Endothelial cell of umbilical vein (primary cell): ENCODE results near the gene FBXO30. TPM values are rescaled to one million over a fixed set of nuclear protein-coding genes. Genes with fewer than 3 reads are reported as not detected.

Source experiments
- BruUV-seq: library from RNA; stranded (reverse); fragments of 400-500 nt; replicated peaks from 2 replicates; lab custom pipeline; 2021; lab: Mats Ljungman, UMichigan
- CTCF ChIA-PET: fragments of 300-600, 350-600 bp; sonication (Branson Sonifier 250); formaldehyde crosslinking; loops from one replicate; lab custom pipeline; 2021; ENCODE audit warnings: antibody characterized with exemption, inconsistent platforms; lab: Charles Lee
- POLR2A ChIA-PET: fragments of 300-600, 350-600 bp; sonication (Branson Sonifier 250); formaldehyde crosslinking; loops from one replicate; lab custom pipeline; 2021; ENCODE audit warnings: antibody characterized with exemption, inconsistent platforms; lab: Charles Lee
- DNase-seq: peaks from one replicate; pipeline ENCODE4 v3.0.0-alpha.2; 2011; ENCODE audit warnings: low read depth, low spot score
- FAIRE-seq: peaks from 2 replicates; lab custom pipeline; 2011; peaks lifted over from hg19 to GRCh38; lab: Jason Lieb, UNC
- H2AFZ ChIP-seq: 2 replicates; pipeline ENCODE4 v1.6.0; 2012; ENCODE audit warnings: low read depth, low read length, control low read depth, inconsistent platforms
- H3K27ac ChIP-seq: 2 replicates; pipeline ENCODE4 v1.5.1; 2011; ENCODE audit warnings: low read depth, mild to moderate bottlenecking, control low read depth, low read length, moderate library complexity; ENCODE audit not compliant: insufficient read depth
- H3K27me3 ChIP-seq, 2 experiments: 2 replicates each; pipeline versions ENCODE4 v1.6.0 to v1.6.1; 2011; ENCODE audit warnings: low read length in 2 of 2, mixed read lengths in 1 of 2; ENCODE audit not compliant: control insufficient read depth in 2 of 2, insufficient read depth in 2 of 2
- H3K36me3 ChIP-seq, 2 experiments: 2 replicates in 1 of 2; 3 replicates in 1 of 2; pipeline ENCODE4 v1.5.1; 2011; ENCODE audit warnings: low read length in 2 of 2, mild to moderate bottlenecking in 1 of 2, moderate library complexity in 1 of 2; ENCODE audit not compliant: control insufficient read depth in 2 of 2, insufficient read depth in 2 of 2; ENCODE audit errors: extremely low read depth in 1 of 2
- H3K4me1 ChIP-seq: 3 replicates; pipeline ENCODE4 v1.5.1; 2011; ENCODE audit warnings: mild to moderate bottlenecking, low read length; ENCODE audit not compliant: control insufficient read depth, insufficient read depth; ENCODE audit errors: extremely low read depth
- H3K4me2 ChIP-seq: 2 replicates; pipeline ENCODE4 v1.6.1; 2011; ENCODE audit warnings: low read length, control low read depth, mixed read lengths; ENCODE audit not compliant: insufficient read depth
- H3K4me3 ChIP-seq, 3 experiments: fragments of 200-600 bp in 1 of 3; sonication (generic), shearing (Covaris generic) in 1 of 3; replicated peaks in 1 of 3; 2 replicates each; pipeline ENCODE4 v1.5.1; 2011 to 2016; ENCODE audit warnings: control low read depth in 3 of 3, low read length in 3 of 3, mild to moderate bottlenecking in 2 of 3, inconsistent platforms in 1 of 3, low read depth in 1 of 3, moderate library complexity in 1 of 3; ENCODE audit not compliant: insufficient read depth in 1 of 3
- H3K79me2 ChIP-seq: 2 replicates; pipeline ENCODE4 v1.6.0; 2012; ENCODE audit warnings: low read length, inconsistent platforms; ENCODE audit not compliant: control insufficient read depth, insufficient read depth
- H3K9ac ChIP-seq: replicated peaks from 2 replicates; pipeline ENCODE3; 2011; ENCODE audit warnings: low read length, control low read depth; ENCODE audit not compliant: insufficient read depth; ENCODE audit errors: extremely low read depth
- H3K9me1 ChIP-seq: replicated peaks from 3 replicates; pipeline ENCODE4 v1.6.0; 2011; ENCODE audit warnings: mild to moderate bottlenecking, low read length; ENCODE audit not compliant: control insufficient read depth, insufficient read depth; ENCODE audit errors: extremely low read depth
- H3K9me3 ChIP-seq: replicated peaks from 2 replicates; pipeline ENCODE4 v1.5.1; 2012; ENCODE audit warnings: low read length, inconsistent platforms; ENCODE audit not compliant: control insufficient read depth, insufficient read depth
- H4K20me1 ChIP-seq: replicated peaks from 2 replicates; pipeline ENCODE3; 2011; ENCODE audit warnings: mild to moderate bottlenecking, low read length; ENCODE audit not compliant: control insufficient read depth, insufficient read depth; ENCODE audit errors: extremely low read depth
- EZH2 ChIP-seq: IDR thresholded peaks from 2 replicates; pipeline ENCODE4 v1.6.1; 2012; ENCODE audit warnings: borderline replicate concordance, low read depth, mild to moderate bottlenecking, moderate library complexity, low read length, inconsistent platforms; ENCODE audit not compliant: severe bottlenecking
- FOS ChIP-seq: IDR thresholded peaks from 2 replicates; pipeline ENCODE4 v1.6.1; 2011; ENCODE audit warnings: mild to moderate bottlenecking, low read length, moderate library complexity, borderline replicate concordance; ENCODE audit not compliant: insufficient read depth
- GATA2 ChIP-seq: IDR thresholded peaks from 2 replicates; pipeline ENCODE4 v1.7.0; 2011; ENCODE audit warnings: low read depth, mild to moderate bottlenecking, moderate library complexity, mixed read lengths, low read length; ENCODE audit not compliant: insufficient read length, insufficient read depth
- JUN ChIP-seq: IDR thresholded peaks from 2 replicates; pipeline ENCODE4 v1.6.1; 2011; ENCODE audit warnings: borderline replicate concordance, low read depth; ENCODE audit not compliant: insufficient read length, insufficient read depth
- MAX ChIP-seq: IDR thresholded peaks from 2 replicates; pipeline ENCODE4 v1.6.1; 2011; ENCODE audit not compliant: insufficient read depth, insufficient read length
- dilution Hi-C: fragments of 300-500 bp; cut with MboI; formaldehyde crosslinking; loops from one replicate; pipeline ENCODE4 v1.15.0; 2019; ENCODE audit warnings: low sequenced_read_pairs; ENCODE audit not compliant: extremely low pct_ligation_motif_present
- intact Hi-C: fragments of 100-400 bp; cut with micrococcal nuclease; formaldehyde crosslinking; loops from one replicate; pipeline ENCODE4 v1.10.0; 2022
- polyA plus RNA-seq, 4 experiments: library from polyadenylated mRNA; depleted of rRNA in 3 of 4; stranded (reverse) in 3 of 4; unstranded in 1 of 4; fragments of >200 nt; gene quantifications; 2 replicates each; pipeline versions ENCODE4 v1.2.1 to v1.2.3, GENCODE V29; 2011 to 2012; ENCODE audit warnings: missing spikeins in 1 of 4
- total RNA-seq: library from RNA; stranded (reverse); gene quantifications from 2 replicates; pipeline ENCODE4 v1.2.3, GENCODE V29; 2021

Gene FBXO30
- total and polyA plus RNA-seq, 2 donors (not counting 3 experiments of a cell fraction or from before 2014, with no cell fraction given), result 3.3 to 11.1 TPM

GRCh38 chr6:145836772-145837171 is 22.2 kb upstream of the FBXO30 start:
- dilution Hi-C loops, result no loop called here
- ChIA-PET POLR2A (no interaction called here), CTCF (no interaction called here)
- Histone ChIP-seq H4K20me1 (no peaks in the 10 kb centered on the region), H3K9me1 (no peaks in the 10 kb centered on the region), H3K27ac (no peak overlapping the region), H3K79me2 (no peaks in the 10 kb centered on the region), H3K4me2 (no peak overlapping the region), H3K4me1 (no peaks in the 10 kb centered on the region), H3K4me3 (no peak overlapping the region), H3K9me3 (no peaks in the 10 kb centered on the region), H3K36me3 (no peaks in the 10 kb centered on the region), H3K27me3 (no peaks in the 10 kb centered on the region), H3K9ac (no peak overlapping the region), H2AFZ (no peak overlapping the region)
- DNase-seq (no peak), FAIRE-seq (no peak)
- no TSS peak for BruUV-seq
- intact Hi-C loops, result no loop called here
- TF ChIP-seq MAX (no peak), JUN (no peak)

- H4K20me1 ChIP-seq, result no peaks in the 10 kb centered on the region
- DNase-seq, result no peak
Observed at GRCh38 chr6:145836170-145836569, 21.6 kb upstream of the FBXO30 start.

More at GRCh38 chr6:145836170-145836569, 21.6 kb upstream of the FBXO30 start:
- ChIA-PET CTCF (no interaction called here), POLR2A (no interaction called here)
- BruUV-seq, result no TSS peak
- no peak overlapping the region for H3K9ac ChIP-seq
- no peaks in the 10 kb centered on the region for H3K4me1 ChIP-seq
- FAIRE-seq, result no peak
- H3K9me3 ChIP-seq, result no peaks in the 10 kb centered on the region
- no peaks in the 10 kb centered on the region for H3K36me3 ChIP-seq
- no peak overlapping the region for H2AFZ ChIP-seq
- H3K4me3 ChIP-seq, result no peak overlapping the region
- H3K27me3 ChIP-seq, result no peaks in the 10 kb centered on the region
- H3K9me1 ChIP-seq, result no peaks in the 10 kb centered on the region
- H3K4me2 ChIP-seq, result no peak overlapping the region
- H3K27ac ChIP-seq, result no peak overlapping the region
- no peaks in the 10 kb centered on the region for H3K79me2 ChIP-seq
- intact Hi-C loops, result no loop called here
- no peak for TF ChIP-seq GATA2
- no peak for TF ChIP-seq EZH2
- TF ChIP-seq MAX, result no peak
- no peak for TF ChIP-seq FOS
- dilution Hi-C loops, result no loop called here
